GM21529 (cell line): ENCODE data around the gene CMTR2.

Experiments used
- ATAC-seq: cut with Tn5 transposase; IDR thresholded peaks from one replicate; pipeline ENCODE4 v1.9.1; 2021; ENCODE audit not compliant: unreplicated experiment

Gene CMTR2

DNA sequence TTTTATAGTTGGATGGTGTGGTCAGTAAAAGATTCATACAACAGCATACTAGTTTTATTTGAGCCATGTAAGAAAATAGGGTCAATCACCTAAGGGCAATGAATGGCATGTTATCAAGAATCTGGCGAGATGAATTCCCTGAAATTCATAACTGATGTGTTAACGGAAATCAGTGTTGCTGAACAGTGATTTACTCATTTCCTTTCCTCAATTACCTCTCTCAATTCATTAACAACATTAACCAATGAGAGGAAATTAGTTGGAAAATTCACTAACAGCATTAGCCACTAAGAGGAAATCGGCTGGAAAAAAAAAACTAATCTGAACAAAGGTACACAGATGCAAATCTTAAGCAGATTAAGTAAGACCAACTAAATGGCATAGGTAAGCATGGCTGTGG is 6.3 kb downstream of the CMTR2 start:
- no peak for ATAC-seq

DNA sequence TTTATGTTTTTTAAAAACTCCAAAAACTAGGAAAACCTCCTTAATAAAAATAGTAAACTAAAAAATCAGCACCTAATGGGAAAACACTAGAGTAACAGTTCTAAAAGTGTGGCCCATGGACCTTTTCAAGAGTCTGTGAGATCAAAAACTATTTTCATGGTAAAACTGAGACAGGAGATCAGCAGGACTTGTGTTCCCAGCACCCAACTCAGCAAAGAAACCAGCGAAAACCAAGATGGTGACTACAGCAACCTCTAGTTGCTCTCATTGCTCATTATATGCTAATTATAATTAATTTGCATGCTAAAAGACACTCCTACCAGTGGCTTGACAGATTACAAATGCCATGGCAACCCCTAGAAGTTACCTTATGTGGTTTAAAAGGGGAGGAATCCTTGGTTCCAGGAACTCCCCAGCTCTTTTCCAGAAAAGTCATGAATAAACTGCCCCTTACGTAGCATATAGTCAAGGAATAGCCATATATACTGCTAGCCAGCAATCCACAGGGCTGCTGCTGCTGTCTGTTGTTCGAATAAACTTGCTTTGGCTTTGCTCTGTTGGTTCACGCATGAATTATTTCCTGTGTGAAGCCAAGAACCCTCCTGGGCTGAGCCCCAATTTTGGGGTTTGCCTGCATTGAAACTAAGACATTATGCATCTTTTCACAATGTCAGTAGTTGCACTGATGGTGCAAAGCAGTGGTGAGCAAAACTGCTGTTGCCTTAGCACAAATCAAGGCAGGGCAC is 12.4 kb downstream of the CMTR2 start:
- no peak for ATAC-seq

DNA sequence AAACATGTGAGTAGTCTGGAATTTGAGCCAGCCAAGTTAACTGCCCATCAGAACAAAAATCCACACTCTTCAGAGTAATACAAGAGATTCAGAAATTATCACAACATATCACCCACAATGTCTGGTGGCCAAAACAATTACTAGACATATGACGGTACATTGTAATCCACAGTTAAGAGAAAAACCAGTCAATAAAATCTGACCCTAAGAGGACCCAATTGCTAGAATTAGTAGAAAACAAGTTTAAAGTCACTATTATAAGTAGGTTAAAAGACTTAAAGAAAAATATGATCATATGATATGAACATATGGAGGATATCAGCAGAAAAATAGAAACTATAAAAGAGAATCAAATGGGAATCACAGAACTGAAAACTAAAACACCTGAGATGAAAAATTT is 15.8 kb downstream of the CMTR2 start:
- ATAC-seq, result no peak

DNA sequence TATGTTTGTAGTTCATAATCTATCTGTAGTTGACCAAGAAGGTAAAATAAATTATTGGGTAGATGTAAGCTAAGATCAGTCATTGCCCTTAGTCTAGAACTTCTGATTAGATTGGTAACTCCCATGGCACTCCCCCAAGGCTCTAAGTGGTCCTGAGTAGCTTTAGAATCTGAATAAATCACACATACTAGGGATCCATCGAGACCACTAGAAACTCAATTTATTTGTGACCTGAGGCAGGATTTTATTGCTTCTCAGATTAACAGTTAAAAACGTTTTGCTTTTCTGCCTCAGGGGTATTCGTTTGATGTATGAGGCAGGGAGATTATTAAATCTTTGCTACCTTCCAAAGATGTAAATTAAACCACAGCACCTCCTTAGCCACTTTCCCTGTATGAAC is 24.9 kb downstream of the CMTR2 start:
- no peak for ATAC-seq

DNA sequence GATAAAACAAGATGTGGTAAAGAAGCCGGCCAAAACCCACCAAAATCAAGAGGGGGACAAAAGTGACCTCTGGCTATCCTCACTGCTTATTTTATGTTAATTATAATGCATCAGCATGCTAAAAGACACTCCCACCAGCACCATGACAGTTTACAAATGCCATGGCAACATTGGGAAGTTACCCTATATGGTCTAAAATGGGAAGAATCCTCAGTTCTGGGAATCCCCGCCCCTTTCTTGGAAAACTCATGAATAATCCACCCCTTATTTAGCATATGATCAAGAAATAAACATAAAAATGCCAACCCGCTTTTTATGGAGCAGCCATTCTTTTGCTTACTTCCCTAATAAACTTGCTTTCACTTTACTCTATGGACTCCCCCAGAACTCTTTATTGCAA is 25.6 kb downstream of the CMTR2 start:
- ATAC-seq, result no peak

DNA sequence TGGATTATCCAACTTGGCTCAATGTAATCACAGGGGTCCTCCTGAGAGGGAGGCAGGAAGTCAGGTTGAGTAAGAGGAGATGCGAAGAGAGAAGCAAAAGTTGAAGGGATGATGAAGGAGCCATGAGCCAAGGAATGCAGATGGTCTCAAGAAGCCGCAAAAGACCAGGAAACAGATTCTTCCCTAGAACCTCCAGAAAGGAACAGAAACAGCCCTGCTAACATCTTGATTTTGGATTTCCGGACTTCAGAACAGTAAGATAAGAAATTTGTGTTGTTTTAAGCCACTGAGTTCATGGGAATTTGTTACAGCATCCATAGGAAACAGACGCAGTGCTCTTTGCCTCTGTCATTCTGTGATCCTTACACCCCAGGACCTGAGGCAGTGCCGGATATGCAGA is 26.8 kb downstream of the CMTR2 start:
- ATAC-seq, result no peak

DNA sequence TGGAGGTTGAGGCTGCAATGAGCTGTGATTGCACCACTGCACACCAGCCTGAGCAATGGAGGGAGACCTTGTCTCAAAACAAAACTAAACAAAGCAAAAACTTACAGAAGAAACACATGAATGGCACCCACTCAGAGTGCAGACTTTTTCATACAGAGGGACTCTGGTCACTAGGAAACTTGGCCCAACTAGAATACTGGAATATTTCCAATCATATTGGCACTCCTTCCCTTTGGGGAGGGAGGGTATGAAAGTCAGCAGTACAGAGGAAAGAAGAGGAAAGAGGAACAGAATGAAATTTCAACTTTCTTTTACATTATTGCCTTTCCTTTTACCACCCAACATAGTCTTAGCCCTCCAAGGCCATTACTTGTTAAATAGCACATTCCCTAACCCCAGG is 28.2 kb downstream of the CMTR2 start:
- no peak for ATAC-seq

DNA sequence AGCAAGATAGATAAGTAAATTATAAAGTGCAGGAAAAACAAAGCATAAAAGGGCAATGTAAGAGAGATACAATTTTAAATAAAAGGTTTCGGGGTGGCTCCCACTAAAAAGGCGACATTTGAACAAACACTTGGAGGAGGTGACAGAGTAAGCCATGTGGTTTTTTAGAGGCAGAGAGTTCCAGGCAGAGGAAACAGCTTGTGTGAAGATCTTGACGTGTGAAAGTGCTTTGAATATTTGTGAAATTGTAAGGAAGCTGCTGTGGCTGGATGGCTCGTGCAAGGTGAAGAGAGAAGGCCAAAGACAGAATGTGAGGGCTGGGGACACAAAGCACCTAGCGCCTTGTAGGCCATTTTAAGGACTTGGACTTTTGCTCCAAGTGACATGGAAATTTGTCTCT is 30.1 kb downstream of the CMTR2 start:
- ATAC-seq, result no peak

DNA sequence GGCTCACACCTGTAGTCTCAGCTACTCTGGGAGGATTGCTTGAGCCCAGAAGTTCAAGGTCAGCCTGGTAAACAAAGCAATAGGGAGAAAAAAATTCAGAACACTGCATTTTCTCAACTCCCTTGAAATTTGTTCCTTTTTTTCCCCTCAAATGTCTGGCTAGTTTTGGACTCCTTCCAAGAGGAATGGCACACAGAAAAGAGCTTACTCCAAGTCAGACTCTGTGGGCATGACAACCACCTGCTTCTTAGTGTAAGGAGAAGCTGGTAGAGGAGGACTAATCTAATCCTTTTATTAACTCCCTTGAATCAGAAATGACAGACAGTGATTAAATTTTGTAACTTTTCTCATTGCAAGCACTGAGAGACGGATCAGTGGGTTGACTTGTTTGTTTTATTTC is 30.8 kb downstream of the CMTR2 start:
- no peak for ATAC-seq

DNA sequence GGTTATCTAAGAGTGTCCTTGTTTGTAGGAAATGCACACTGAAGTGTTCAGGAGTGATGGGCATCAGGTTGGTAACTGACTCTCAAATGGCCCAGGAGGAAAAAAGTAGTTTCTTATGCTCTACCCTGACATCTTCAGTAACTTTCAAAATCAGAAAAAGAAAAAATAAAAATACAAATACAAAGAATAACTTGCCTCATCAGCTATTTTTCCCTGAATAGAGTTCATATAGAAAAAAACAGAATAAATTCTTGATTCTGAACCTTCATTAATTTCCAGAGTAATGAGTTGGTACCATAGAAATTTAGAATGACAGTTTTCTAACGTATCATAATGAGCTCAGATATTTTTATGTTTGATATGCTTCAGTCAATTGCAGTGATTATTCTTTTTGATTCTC is 31.4 kb downstream of the CMTR2 start:
- no peak for ATAC-seq

DNA sequence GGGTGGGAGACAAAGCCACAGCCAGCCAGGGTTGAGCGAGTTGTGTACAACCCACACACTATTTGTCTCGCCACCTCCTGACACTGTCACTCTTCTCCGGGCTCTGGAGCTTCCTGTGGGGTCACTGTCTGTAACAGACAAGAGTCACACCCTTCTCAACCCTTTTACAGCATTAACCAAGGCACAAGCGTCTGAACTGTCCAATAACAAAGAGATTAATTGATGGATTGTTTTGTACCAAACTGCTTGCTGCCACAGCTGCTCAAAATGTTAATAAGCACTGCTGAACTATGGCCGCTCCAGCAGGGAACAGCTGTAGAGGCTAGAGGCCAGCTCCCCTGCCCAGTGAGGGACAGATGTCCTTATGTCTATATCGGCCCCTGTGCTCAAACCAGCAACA is 33.5 kb downstream of the CMTR2 start:
- no peak for ATAC-seq

DNA sequence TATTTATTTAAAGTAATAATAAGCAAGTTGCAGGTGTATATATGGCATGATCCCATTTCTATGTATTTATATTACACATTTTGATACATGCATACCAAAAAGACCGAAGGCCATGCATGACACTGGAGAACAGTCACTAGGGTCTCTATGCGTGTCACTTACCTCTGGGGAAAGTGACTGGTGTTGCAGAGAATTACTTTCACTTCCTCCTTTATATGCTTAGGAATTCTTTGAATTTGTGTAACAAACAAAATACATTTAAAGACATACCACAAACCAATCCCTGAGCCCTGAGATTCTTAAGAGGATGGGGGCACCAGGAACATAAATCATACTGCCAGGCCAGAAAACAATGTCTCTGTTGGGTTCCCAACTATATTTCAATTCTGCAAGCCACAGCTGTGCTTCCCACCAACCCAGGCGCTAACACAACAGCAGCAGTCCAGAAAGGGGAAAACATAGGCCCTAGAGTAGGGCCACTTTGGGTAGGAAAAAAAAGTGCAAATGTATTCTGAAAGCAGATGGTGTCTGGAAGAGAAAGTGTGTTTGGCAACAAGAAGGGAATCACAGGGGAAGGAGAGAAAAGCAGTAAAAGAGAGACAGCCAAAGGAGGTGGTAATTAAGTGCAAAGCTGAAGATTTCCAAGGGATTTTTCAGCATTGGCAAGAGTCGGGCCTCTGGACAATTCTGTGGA is 34.2 kb downstream of the CMTR2 start:
- ATAC-seq, result no peak

DNA sequence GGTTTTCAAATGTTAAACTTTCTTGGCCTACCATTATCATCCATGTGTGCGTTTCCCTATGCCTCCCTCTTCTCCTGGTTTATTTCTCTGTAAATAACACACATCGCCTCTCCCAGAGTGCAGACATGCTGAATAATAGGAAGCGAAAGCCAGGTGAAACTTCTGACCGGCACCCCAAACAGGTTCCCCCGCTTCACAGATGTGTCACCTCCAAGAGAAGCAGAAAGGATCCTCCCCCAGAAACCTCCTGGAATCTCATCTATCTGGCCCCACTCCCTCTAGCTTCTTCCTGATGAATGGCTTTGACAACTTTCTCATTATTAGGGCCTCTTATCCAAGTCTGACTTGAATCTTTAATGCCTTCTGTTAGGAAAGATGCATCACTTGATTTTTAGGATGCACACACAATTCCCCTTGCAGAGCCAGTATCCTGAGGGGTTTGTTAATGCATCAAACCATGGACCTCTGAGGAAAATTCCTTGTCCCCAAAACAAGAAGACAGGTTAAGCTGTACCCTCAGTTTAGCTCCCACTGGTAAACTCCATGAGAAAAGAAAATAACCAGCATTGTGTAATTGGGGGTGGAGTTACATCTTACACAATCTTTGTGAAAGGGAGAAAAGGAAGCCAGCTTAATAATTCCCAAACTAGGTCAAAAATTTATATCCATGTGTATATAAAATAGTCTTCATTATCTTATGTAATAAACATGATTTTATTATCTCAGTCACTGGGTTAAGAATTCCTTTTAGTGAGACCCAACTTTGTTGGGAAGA is 38.6 kb downstream of the CMTR2 start:
- ATAC-seq, result no peak

DNA sequence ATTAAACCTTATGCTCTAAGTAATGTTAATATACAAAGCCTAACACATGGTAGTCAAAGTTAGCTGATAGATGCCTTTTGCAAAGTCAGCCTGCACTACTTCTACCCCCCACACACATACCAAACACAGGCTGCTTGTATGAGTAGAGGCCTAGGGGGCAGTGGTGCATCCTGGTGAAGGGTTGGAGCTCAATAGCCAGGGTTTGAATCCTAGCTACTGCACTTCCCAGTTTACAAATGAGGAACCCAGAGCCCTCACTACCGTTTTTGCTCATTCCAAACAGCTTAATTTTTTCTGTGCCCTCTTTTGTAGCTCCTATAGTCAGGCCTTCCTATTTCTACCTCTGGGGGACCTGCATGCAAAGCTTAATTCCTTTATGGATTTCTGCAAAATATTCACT is 39.8 kb downstream of the CMTR2 start:
- ATAC-seq, result no peak

DNA sequence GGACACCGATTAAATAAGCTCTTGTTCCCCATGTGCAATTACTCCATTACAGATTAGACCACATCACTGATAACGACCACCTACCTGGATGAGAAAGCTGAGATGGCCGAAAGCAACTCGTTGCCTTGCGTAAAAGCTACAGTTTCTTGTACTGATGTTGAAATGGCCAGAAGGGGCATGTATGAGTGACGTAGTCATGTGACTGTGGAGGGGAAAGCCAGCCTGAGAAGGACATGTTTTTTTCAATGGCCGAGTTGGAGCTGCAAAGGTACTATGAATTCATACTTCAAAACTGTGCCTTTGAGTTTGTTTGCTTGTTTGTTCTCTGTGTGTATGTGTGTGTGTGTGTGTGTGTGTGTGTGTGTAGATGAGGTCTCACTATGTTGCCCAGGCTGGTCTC is 41.7 kb downstream of the CMTR2 start:
- ATAC-seq, result no peak

DNA sequence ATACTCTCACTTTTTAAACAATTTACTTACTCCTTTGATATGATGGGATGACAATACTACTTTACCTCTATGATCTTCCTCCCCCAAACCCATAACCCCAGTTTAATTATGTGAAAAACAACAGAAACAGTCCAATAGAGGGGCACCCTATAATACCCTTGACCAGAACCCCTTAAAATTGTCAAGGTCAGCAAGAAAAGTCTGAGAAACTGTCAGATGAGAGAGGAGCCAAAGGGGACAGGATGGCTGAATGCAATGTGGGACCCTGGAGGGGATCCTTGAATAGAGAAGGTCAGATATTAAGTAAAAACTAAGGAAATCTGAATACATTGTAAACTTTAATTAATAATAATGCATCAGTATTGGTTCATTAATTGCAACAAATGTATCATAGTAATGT is 42.9 kb downstream of the CMTR2 start:
- no peak for ATAC-seq

DNA sequence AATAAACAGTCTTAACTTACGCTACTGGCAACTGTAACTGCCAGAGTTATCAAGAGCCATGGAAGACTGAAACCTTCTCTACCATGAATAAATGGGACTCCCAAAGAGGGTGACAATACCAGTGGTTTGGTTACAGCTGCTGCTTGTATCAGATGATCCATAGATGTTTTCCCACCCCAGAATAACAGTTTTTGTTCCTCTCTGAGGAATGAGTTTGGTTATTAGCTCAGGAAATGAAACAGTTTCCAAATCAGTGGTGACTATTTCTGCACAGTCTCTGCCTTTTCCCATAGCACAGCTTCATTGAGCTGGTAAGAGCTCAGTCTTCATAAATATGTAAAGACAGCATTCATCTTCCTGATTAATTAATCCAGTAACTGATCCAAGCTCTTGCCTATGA is 44.7 kb downstream of the CMTR2 start:
- no peak for ATAC-seq

DNA sequence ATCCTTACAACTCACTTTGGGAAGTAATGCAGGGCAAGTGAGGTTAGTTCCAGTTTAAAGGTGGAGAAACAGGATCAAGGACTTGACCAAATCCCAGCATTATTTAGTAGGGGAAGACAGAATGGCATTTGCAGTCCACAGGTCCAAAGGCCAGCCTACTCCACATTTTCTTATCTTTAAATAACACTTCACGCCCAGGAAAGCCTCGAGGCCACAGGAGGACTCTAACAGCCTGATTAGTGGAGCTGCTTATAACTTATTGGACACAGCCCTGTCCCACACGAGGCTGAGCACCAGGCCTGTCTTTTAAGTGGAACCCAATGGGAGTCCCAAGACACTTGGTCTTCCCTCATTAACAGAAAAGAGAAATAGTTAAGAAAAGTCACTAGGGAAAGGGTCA is 46.6 kb downstream of the CMTR2 start:
- ATAC-seq, result no peak

DNA sequence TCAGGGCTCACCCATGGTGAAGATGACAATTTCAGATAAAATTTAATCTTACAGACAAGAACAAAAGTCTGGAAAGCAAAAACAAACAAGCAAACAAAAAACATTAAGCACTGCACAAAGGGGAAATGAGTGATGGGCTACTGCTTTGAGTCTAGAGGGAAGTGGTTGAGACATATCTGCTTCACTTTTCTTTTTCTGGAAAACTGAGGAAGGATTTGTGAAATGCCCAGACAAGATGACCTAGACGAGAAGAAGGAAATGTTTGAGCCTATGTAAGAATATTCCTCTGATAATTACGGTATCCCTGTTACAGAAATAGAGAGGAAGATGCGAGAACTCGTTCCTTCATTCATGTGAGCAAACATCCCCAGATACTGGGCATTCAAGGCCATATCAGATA is 47.2 kb downstream of the CMTR2 start:
- no peak for ATAC-seq
